SH-SY5Y (cell line): Measurements from ENCODE around the gene PPP1R12C.

Experiments used
- GATA2 ChIP-seq: IDR thresholded peaks from 2 replicates; pipeline ENCODE4 v1.6.1; 2011; ENCODE audit warnings: mild to moderate bottlenecking, low read depth, low read length
- GATA3 ChIP-seq: IDR thresholded peaks from 2 replicates; pipeline ENCODE4 v1.6.1; 2011; ENCODE audit warnings: low read depth, mild to moderate bottlenecking, low read length, moderate library complexity

- no peak for TF ChIP-seq GATA3
- no peak for TF ChIP-seq GATA2
Observed at GRCh38 chr19:55088021-55088451, 29.4 kb downstream of the PPP1R12C start.
